ENCODE measurements around the gene ZNF146. TPM values are rescaled to one million over a fixed set of nuclear protein-coding genes. Genes with fewer than 3 reads are reported as not detected.
"Not testable (repeated sequence)": the region's sequence is repeated elsewhere in the genome, so short reads cannot be mapped to it uniquely, and the experiment has no call there.

Gene ZNF146
- 125 and 135 TPM in 2 replicates for total RNA-seq (2014; rRNA removed; shearing (Covaris generic))

DNA sequence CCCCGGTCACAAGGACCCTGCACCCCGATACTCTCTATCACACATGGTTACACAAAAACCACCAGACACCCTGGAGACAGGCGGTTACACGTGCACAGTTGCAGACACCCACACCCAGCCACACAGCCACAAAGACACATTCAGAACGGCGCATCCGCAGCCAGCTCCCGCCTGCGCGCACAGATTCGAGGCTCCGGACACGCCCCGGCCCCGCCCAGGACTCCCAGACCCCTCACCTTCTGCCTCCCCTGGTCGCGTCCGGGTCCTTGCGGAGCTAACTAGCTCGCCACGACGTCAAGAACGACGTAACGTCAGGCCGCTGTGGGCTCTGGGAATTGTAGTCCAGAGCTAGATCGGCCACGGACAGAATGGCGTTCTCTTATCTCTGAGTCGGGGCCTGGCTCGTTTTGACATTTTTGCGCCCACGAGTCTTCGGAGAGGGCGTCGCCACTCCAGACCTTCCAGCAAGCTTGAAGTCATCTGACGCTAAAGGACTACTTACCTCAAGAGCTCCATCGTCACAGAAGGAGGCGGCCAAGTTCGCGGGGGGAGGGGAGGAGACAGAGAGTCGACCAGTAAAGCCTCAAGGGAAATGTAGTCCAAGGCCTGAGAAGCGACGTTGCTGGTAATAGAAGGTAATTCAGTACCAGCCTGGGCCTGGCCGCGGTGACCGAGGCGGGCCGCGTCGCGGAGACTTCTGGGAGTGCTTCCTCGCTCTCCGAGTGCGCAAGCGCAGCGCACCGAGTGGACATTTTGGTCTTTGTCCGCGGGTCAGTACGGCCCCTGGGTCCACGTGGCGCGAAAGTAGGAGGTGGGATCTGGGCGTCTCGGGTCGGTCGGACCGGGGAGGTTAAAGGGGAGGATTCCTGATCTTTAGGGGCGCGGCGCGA is at the start of gene ZNF146, which contains the start of gene ZNF565:
TSS of gene ZNF146 (plus strand) at position 721 of the 890 bp plus-strand sequence. CDS start 21,335 bp downstream, outside the sequence.
TSS of gene ZNF565 (minus strand) at position 280 of the 890 bp plus-strand sequence. CDS start 12,680 bp downstream, outside the sequence.
- peaks cover 17% of the 10 kb centered on the region for H3K36me3 ChIP-seq
- H3K4me3 ChIP-seq, result peak within 1 kb of the TSS; percentile 58
- H3K27me3 ChIP-seq (replicated peaks), result no peaks in the 10 kb centered on the region
- H3K9me3 ChIP-seq (replicated peaks), result no peaks in the 10 kb centered on the region
- H3K4me1 ChIP-seq (replicated peaks), result peaks cover 9% of the 10 kb centered on the region
- H3K27ac ChIP-seq, result peak within 1 kb of the TSS; percentile 84
- peak; percentile 98 to 99 for DNase-seq (ENCODE audit: low read depth in 1 of 2, low spot score in 2 of 2)

DNA sequence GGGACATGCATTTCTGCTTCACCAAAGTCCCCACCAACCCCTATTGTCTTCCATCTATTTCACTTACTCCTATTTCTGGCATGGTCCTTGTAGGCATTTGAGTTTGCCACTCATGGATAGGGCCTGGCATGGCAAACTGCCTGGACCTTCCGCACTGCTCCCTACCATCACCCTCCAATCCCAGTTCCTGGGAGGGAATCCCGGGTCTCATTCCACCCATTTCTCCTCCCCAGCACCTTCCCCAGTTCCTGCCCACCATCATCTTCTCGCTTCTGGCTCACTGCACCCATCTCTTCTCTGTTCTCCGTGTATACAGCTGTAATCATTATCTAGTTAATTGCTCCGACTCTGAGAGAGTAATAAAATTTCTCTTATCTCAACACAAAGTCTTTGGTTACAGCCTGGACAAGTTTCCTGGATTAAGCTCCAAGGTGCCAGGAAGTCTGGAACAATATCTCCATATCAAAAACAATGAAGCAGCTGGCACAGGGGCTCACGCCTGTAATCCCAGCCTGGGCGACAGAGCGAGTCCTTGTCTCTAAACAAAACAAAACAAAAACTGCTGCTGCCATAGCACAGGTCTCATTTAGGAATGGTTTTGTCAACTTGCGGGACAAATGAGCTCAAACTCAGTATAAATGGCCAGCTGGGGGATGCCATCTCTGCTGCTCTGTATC is 45.7 kb upstream of the ZNF146 start:
- no peak for DNase-seq (ENCODE audit: low read depth in 1 of 2, low spot score in 2 of 2)
- H3K4me3 ChIP-seq, result no peak overlapping the region
- no peaks in the 10 kb centered on the region for H3K27me3 ChIP-seq (replicated peaks)
- H3K9me3 ChIP-seq (replicated peaks), result no peaks in the 10 kb centered on the region
- H3K27ac ChIP-seq, result no peak overlapping the region
- peaks cover 19% of the 10 kb centered on the region for H3K4me1 ChIP-seq (replicated peaks)
- H3K36me3 ChIP-seq, result no peaks in the 10 kb centered on the region

DNA sequence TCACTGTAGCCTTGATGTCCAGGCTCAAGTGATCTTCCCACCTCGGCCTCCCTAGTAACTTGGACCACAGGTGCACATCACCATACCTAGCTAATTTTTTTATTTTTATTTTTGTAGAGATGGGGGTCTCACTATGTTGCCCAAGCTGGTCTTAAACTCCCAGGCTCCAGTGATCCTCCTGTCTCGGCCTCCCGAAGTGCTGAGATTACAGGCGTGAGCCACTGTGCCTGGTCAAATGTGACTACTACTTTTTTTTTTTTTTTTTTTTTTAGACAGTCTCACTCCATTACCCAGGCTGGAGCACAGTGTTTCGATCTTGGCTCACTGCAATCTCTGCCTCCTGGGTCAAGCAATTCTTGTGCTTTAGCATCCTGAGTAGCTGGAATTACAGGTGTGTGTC is 42.1 kb upstream of the ZNF146 start:
- no peaks in the 10 kb centered on the region for H3K9me3 ChIP-seq (replicated peaks)
- peaks cover 15% of the 10 kb centered on the region for H3K4me1 ChIP-seq (replicated peaks)
- no peak for DNase-seq (ENCODE audit: low read depth in 1 of 2, low spot score in 2 of 2)
- no peak overlapping the region for H3K4me3 ChIP-seq
- no peaks in the 10 kb centered on the region for H3K36me3 ChIP-seq
- H3K27ac ChIP-seq, result no peak overlapping the region
- no peaks in the 10 kb centered on the region for H3K27me3 ChIP-seq (replicated peaks)

DNA sequence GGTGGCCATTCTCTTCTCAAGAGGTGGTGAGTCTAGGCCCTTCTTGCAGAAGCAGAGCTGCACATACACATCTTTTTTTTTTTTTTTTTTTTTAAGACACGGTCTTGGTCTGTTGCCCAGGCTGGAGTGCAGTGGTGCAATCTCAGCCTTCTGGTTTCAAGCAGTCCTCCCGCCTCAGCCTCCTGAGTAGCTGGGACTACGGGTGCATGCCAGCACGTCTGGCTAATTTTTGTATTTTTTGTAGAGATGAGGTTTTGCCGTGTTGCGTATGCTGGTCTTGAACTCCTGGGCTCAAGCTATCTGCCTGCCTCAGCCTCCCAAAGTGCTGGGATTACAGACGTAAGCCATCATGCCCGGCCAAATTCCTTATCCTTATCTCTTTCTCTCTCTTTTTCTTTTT is 41.1 kb upstream of the ZNF146 start:
- DNase-seq (ENCODE audit: low read depth in 1 of 2, low spot score in 2 of 2); H3K4me3 ChIP-seq; H3K9me3 ChIP-seq (replicated peaks); H3K27me3 ChIP-seq (replicated peaks); H3K27ac ChIP-seq; H3K36me3 ChIP-seq: not testable (repeated sequence)
- peaks cover 12% of the 10 kb centered on the region for H3K4me1 ChIP-seq (replicated peaks)

DNA sequence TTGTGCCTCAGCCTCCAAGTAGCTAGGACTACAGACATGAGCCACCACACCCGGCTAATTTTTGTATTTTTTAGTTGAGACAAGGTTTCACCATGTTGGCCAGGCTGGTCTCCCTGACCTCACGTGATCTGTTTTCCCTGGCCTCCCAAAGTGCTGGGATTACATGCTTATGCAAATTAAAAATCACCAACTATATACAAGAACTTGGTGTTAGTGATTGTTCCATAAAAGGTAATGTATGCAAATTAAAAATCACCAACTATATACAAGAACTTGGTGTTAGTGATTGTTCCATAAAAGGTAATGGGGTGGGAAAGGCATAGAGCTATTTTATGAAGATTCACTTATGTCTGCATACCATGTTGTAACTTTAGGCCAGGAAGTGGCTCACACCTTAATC is 35.8 kb upstream of the ZNF146 start:
- not testable (repeated sequence) for DNase-seq (ENCODE audit: low read depth in 1 of 2, low spot score in 2 of 2); H3K4me3 ChIP-seq; H3K27ac ChIP-seq; H3K9me3 ChIP-seq (replicated peaks); H3K36me3 ChIP-seq; H3K27me3 ChIP-seq (replicated peaks); H3K4me1 ChIP-seq (replicated peaks)

DNA sequence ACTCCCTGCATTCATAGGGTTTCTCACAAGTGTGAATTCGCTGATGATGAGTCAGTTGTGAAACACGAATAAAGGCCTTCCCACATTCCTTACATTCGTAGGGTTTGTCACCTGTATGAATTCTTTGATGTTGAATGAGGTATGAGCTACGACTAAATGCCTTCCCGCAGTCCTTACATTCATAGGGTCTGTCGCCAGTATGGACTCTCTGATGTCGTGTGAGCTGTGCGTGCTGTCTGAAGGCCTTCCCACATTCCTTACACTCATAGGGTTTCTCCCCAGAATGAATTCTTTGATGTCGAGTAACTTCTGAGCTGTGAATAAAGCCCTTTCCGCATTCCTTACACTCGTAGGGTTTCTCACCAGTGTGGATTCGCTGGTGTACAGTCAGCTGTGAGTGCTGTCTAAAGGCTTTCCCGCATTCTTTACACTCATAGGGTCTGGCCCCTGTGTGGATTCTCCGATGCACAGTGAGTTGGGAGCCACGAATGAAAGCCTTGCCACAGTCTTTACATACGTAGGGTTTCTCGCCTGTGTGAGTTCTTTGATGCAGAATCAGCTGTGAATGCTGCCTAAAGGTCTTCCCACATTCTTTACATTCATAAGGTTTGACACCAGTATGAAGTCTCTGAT is 32.2 kb upstream of the ZNF146 start:
- Histone ChIP-seq H3K4me1 (replicated peaks) (0 out of 2 replicates have a peak, but pooled peaks cover 3% of the 10 kb centered on the region), H3K4me3 (no peak overlapping the region), H3K9me3 (replicated peaks) (no peaks in the 10 kb centered on the region), H3K36me3 (0 out of 2 replicates have a peak, but pooled peaks cover 2% of the 10 kb centered on the region), H3K27ac (peak overlapping the region; percentile 48), H3K27me3 (replicated peaks) (no peaks in the 10 kb centered on the region)
- peak in 1 of 2 experiments; percentile 32 for DNase-seq (ENCODE audit: low read depth in 1 of 2, low spot score in 2 of 2)

DNA sequence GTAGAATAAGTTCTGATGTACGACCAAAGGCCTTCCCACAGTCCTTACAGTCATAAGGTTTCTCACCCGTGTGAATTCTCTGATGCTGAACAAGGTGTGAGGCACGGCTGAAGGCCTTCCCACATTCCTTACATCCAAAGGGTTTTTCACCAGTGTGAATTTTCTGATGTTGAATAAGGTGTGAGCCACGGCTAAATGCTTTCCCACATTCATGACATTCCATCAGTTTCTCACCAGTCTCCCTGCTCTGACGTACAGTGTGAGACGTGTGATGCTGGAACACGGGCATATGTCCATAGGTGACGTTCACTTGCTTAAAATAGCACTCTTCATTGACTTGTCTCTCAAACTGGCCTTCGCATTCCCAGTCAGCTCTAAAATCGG is 31.7 kb upstream of the ZNF146 start:
- no peak overlapping the region for H3K4me3 ChIP-seq
- no peaks in the 10 kb centered on the region for H3K9me3 ChIP-seq (replicated peaks)
- no peak for DNase-seq (ENCODE audit: low read depth in 1 of 2, low spot score in 2 of 2)
- H3K36me3 ChIP-seq, result 0 out of 2 replicates have a peak, but pooled peaks cover 2% of the 10 kb centered on the region
- 0 out of 2 replicates have a peak, but pooled peaks cover 3% of the 10 kb centered on the region for H3K4me1 ChIP-seq (replicated peaks)
- no peaks in the 10 kb centered on the region for H3K27me3 ChIP-seq (replicated peaks)
- H3K27ac ChIP-seq, result peak overlapping the region; percentile 48

DNA sequence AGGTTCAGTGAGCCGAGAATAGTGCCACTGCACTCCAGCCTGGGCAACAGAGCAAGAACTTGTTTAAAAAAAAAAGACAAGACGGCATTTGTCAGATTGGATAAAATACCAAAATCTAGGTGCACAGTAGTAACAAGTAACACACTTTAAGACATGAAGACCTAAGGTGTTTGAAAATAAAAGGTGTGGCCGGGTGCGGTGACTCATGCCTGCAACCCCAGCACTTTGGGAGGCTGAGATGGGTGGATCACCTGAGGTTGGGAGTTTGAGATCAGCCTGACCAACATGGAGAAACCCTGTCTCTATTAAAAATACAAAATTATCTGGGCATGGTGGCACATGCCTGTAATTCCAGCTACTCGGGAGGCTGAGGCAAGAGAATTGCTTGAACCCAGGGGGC is 28.2 kb upstream of the ZNF146 start:
- not testable (repeated sequence) for H3K27ac ChIP-seq; H3K4me3 ChIP-seq; H3K36me3 ChIP-seq; H3K9me3 ChIP-seq (replicated peaks); DNase-seq (ENCODE audit: low read depth in 1 of 2, low spot score in 2 of 2); H3K4me1 ChIP-seq (replicated peaks); H3K27me3 ChIP-seq (replicated peaks)

DNA sequence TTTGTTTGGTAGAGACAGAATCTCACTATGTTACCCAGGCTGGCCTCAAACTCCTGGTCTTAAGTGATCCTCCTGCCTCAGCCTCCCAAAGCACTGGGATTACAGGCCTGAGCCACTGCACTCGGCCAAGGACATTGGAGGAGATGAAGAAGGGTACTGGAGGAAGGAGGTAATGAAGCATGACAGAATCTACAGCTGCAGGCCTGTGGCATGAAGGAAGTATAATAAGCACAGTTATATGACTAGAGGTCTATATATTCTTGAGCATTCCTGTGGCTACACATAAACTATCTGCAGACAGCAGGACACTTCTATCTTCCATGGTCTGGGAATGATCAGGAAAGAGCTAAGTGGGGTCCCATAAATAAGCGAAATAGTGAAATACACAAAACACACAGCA is 18.7 kb upstream of the ZNF146 start:
- DNase-seq (ENCODE audit: low read depth in 1 of 2, low spot score in 2 of 2), result no peak
- no peak overlapping the region for H3K4me3 ChIP-seq
- H3K27ac ChIP-seq, result no peak overlapping the region
- no peaks in the 10 kb centered on the region for H3K27me3 ChIP-seq (replicated peaks)
- H3K4me1 ChIP-seq (replicated peaks), result no peaks in the 10 kb centered on the region
- H3K36me3 ChIP-seq, result 0 out of 2 replicates have a peak, but pooled peaks cover 2% of the 10 kb centered on the region
- H3K9me3 ChIP-seq (replicated peaks), result no peaks in the 10 kb centered on the region

DNA sequence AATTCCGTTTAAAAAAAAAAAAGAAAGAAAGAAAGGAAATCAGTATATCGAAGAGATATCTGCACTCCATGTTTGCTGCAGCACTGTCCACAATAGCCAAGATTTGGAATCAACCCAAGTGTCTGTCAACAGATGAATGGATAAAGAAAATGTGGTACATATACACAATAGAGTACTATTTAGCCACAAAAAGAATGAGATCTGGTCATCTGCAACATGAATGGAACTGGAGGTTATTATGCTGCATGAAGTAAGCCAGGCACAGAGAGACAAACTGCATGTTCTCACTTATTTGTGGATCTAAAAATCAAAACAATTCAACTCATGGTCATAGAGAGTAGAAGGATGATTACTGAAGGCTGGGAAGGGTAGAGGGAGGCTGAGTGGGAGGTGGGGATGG is 16.8 kb upstream of the ZNF146 start:
- Histone ChIP-seq H3K36me3 (no peaks in the 10 kb centered on the region), H3K4me1 (replicated peaks) (no peaks in the 10 kb centered on the region), H3K9me3 (replicated peaks) (no peaks in the 10 kb centered on the region), H3K27me3 (replicated peaks) (no peaks in the 10 kb centered on the region), H3K4me3 (no peak overlapping the region), H3K27ac (no peak overlapping the region)
- DNase-seq (ENCODE audit: low read depth in 1 of 2, low spot score in 2 of 2), result no peak

DNA sequence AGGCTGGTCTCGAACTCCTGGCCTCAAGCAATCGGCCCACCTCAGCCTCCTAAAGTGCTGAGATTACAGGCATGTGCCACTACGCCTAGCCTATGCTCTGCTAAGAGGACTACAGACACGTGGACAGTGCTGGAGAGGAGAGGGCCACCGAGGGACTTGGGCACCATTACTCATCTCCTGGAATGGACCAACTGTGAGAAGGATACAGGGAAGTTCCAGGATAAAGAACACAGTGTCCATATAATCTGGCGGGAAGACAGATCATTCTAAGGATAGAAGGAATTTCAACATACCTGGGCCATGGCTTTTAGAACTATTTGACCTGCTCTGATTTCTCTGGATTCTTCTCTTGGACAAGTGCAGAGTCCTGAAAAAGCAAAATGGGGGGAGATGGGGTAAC is 13.2 kb upstream of the ZNF146 start:
- H3K9me3 ChIP-seq (replicated peaks), result no peaks in the 10 kb centered on the region
- H3K36me3 ChIP-seq, result no peaks in the 10 kb centered on the region
- no peak overlapping the region for H3K4me3 ChIP-seq
- no peak overlapping the region for H3K27ac ChIP-seq
- DNase-seq (ENCODE audit: low read depth in 1 of 2, low spot score in 2 of 2), result no peak
- no peaks in the 10 kb centered on the region for H3K27me3 ChIP-seq (replicated peaks)
- no peaks in the 10 kb centered on the region for H3K4me1 ChIP-seq (replicated peaks)

DNA sequence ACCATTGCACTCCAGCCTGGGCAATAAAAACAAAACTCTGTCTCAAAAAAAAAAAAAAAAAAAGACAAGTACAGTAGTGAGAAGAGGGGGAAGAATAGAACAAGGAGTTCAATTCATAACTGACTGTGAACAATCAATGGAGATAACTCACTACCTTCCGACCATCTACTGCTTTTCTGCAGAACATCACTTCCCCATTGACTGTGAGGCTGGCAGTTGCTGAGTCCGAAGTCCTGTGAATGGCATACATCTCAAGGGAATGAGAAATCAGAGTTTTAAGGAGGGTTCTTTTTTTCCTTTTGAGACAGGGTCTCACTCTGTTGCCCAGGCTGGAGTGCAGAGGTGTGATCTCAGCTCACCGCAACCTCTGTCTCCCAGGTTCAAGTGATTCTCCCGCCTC is 11.6 kb upstream of the ZNF146 start:
- Histone ChIP-seq H3K36me3 (no peaks in the 10 kb centered on the region), H3K9me3 (replicated peaks) (no peaks in the 10 kb centered on the region), H3K4me3 (no peak overlapping the region), H3K27me3 (replicated peaks) (no peaks in the 10 kb centered on the region), H3K27ac (no peak overlapping the region), H3K4me1 (replicated peaks) (no peaks in the 10 kb centered on the region)
- no peak for DNase-seq (ENCODE audit: low read depth in 1 of 2, low spot score in 2 of 2)

DNA sequence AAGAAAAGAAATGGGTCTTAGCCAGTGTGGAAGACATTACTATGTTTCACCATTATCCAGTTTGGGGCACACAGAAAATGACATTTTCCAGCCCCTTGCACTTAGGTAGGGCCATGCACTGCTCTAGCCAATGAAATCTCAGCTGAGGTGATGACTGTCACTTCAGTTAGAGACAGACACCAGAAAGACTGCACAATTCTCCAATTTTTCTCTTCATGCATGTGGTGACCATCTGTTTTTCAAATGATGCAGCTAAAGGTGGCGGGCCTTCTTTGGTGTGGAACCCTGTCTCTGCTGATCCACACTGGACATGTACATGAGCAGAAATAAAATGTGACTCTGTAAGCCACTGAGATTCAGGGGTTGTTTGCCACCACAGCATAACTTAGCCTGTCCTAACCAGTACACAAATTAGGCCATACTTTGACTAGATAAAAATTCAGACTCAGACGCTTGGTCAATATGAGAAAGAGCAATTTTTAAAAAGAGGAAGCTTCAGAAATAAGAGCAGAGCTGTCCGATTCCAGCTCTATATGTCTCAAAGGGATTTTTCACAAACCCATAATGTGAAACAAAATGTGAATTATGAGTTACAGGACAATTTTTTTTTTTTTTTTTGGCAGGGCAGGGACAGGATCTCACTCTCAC is 7.2 kb upstream of the ZNF146 start:
- Histone ChIP-seq H3K27me3 (replicated peaks) (no peaks in the 10 kb centered on the region), H3K9me3 (replicated peaks) (no peaks in the 10 kb centered on the region), H3K4me3 (no peak overlapping the region), H3K27ac (no peak overlapping the region), H3K4me1 (replicated peaks) (no peaks in the 10 kb centered on the region), H3K36me3 (no peaks in the 10 kb centered on the region)
- no peak for DNase-seq (ENCODE audit: low read depth in 1 of 2, low spot score in 2 of 2)

Measured in SJSA1 (cell line).